ENCODE data around the gene TTYH3. TPM values are rescaled to one million over a fixed set of nuclear protein-coding genes. Genes with fewer than 3 reads are reported as not detected.

The TTYH3 gene
- total and polyA plus RNA-seq, 2 of the 13 experiments (the other 11 are each of a cell fraction or from before 2014, with no cell fraction given): 26.3 to 50.0 TPM

DNA sequence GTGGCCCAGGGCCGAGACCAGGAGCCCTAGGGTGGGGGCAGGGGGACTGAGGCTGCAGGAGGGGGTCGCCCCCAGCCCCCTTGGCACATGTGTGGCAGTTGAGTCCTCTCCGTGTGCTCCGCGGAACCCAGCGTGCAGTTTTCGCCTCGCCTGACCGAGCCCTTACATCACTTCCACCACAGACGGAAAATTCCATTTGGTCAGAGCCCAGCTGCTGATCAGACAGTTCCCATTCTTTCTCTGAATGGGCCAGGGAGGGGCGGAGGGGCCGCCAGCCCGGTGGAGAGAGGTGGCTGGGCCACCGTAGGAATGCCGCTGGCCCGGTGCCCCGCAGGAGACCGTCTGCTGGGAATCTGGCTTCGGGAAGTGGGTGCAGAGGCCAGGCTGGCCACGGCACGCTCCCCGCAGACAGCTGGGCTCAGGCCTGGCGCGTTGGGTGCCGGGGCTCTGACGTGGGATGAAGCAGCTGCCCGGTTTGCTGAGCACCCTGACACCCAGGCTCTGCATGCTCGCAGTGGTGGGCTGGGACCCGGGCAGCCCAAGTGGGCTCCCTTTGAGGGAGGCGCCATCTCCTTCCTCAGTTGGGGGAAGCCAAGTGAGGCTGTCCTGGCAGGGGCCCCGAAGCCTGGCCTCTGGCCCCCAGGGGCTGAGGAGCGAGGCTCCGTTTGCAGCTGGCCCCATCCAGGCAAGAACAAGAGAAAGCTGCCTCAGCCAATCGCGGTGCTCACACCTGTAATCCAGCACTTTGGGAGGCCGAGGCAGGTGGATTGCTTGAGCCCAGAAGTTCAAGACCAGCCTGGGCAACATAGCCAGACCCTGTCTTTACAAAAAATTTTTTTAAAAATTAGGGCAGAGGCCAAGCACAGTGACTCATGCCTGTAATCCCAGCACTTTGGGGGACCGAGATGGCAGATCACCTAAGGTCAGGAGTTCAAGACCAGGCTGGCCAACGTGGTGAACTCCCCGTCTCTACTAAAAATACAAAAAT lies 9.9 kb downstream of the TTYH3 start (continued):
- peak; percentile 64; the same call in 1 of the 2 replicates for TF ChIP-seq RNF2 (conservative IDR thresholded peaks at IDR 0.05; ENCODE audit: low read depth)
- TF ChIP-seq, protein P1, sequence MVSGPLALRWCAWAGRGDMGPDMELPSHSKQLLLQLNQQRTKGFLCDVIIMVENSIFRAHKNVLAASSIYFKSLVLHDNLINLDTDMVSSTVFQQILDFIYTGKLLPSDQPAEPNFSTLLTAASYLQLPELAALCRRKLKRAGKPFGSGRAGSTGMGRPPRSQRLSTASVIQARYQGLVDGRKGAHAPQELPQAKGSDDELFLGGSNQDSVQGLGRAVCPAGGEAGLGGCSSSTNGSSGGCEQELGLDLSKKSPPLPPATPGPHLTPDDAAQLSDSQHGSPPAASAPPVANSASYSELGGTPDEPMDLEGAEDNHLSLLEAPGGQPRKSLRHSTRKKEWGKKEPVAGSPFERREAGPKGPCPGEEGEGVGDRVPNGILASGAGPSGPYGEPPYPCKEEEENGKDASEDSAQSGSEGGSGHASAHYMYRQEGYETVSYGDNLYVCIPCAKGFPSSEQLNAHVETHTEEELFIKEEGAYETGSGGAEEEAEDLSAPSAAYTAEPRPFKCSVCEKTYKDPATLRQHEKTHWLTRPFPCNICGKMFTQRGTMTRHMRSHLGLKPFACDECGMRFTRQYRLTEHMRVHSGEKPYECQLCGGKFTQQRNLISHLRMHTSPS (CRISPR knock-in tag; IDR thresholded peaks at IDR 0.05; ENCODE audit: low read depth): peak; percentile 70; the same call in 1 of the 2 replicates
- peak; percentile 65 for TF ChIP-seq ELF1 (CRISPR knock-in tag; IDR thresholded peaks at IDR 0.05)
- TF ChIP-seq ZNF850 (CRISPR knock-in tag; conservative IDR thresholded peaks at IDR 0.05): no peak
- no peak for TF ChIP-seq ZNF552 (CRISPR knock-in tag; IDR thresholded peaks at IDR 0.05; ENCODE audit: borderline replicate concordance)
- TF ChIP-seq JUNB (CRISPR knock-in tag; IDR thresholded peaks at IDR 0.05; ENCODE audit: borderline replicate concordance): no peak
- TF ChIP-seq ZNF761 (CRISPR knock-in tag; conservative IDR thresholded peaks at IDR 0.05): no peak
- TF ChIP-seq RCOR2 (CRISPR knock-in tag; IDR thresholded peaks at IDR 0.05): no peak
- TF ChIP-seq, protein P2, sequence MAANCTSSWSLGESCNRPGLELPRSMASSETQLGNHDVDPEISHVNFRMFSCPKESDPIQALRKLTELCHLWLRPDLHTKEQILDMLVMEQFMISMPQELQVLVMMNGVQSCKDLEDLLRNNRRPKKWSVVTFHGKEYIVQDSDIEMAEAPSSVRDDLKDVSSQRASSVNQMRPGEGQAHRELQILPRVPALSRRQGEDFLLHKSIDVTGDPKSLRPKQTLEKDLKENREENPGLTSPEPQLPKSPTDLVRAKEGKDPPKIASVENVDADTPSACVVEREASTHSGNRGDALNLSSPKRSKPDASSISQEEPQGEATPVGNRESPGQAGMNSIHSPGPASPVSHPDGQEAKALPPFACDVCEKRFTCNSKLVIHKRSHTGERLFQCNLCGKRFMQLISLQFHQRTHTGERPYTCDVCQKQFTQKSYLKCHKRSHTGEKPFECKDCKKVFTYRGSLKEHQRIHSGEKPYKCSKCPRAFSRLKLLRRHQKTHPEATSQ (CRISPR knock-in tag; IDR thresholded peaks at IDR 0.05; ENCODE audit: borderline replicate concordance): no peak
- TF ChIP-seq HIVEP1 (CRISPR knock-in tag; IDR thresholded peaks at IDR 0.05): peak; percentile 43; the same call in 1 of the 2 replicates
- TF ChIP-seq ZNF441 (CRISPR knock-in tag; IDR thresholded peaks at IDR 0.05; ENCODE audit: borderline replicate concordance): no peak
- no peak for TF ChIP-seq FOXP1 (IDR thresholded peaks at IDR 0.05)
- TF ChIP-seq FOXP1 (CRISPR knock-in tag; IDR thresholded peaks at IDR 0.05): no peak
- peak; percentile 38; the same call in 1 of the 2 replicates for TF ChIP-seq THAP11 (CRISPR knock-in tag; IDR thresholded peaks at IDR 0.05)
- no peak for TF ChIP-seq ZNF629 (CRISPR knock-in tag; conservative IDR thresholded peaks at IDR 0.05)
- TF ChIP-seq, protein P3, sequence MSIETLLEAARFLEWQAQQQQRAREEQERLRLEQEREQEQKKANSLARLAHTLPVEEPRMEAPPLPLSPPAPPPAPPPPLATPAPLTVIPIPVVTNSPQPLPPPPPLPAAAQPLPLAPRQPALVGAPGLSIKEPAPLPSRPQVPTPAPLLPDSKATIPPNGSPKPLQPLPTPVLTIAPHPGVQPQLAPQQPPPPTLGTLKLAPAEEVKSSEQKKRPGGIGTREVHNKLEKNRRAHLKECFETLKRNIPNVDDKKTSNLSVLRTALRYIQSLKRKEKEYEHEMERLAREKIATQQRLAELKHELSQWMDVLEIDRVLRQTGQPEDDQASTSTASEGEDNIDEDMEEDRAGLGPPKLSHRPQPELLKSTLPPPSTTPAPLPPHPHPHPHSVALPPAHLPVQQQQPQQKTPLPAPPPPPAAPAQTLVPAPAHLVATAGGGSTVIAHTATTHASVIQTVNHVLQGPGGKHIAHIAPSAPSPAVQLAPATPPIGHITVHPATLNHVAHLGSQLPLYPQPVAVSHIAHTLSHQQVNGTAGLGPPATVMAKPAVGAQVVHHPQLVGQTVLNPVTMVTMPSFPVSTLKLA (IDR thresholded peaks at IDR 0.05): no peak
- no peak for TF ChIP-seq ZNF75D (CRISPR knock-in tag; IDR thresholded peaks at IDR 0.05; ENCODE audit: borderline replicate concordance)
- TF ChIP-seq SKI (IDR thresholded peaks at IDR 0.05; ENCODE audit: partially characterized antibody): peak; percentile 91
- TF ChIP-seq ZBTB20 (CRISPR knock-in tag; IDR thresholded peaks at IDR 0.05; ENCODE audit: borderline replicate concordance, low read depth): no peak
- no peak for TF ChIP-seq ZNF773 (CRISPR knock-in tag; IDR thresholded peaks at IDR 0.05; ENCODE audit: borderline replicate concordance)
- TF ChIP-seq ZNF431 (CRISPR knock-in tag; IDR thresholded peaks at IDR 0.05; ENCODE audit: borderline replicate concordance, low read depth): no peak
- TF ChIP-seq ZKSCAN5 (CRISPR knock-in tag; IDR thresholded peaks at IDR 0.05): no peak
- no peak for TF ChIP-seq NAIF1 (CRISPR knock-in tag; IDR thresholded peaks at IDR 0.05; ENCODE audit: borderline replicate concordance)
- no peak for TF ChIP-seq MED8 (CRISPR knock-in tag; IDR thresholded peaks at IDR 0.05; ENCODE audit: insufficient replicate concordance)
- no peak for TF ChIP-seq ZNF570 (CRISPR knock-in tag; IDR thresholded peaks at IDR 0.05; ENCODE audit: borderline replicate concordance)
- no peak for TF ChIP-seq MBNL3 (CRISPR knock-in tag; conservative IDR thresholded peaks at IDR 0.05)
- TF ChIP-seq NFE2 (CRISPR knock-in tag; IDR thresholded peaks at IDR 0.05): no peak

Data from HepG2 (cell line).